ENCODE data around the gene TOP3B. TPM values are rescaled to one million over a fixed set of nuclear protein-coding genes. Genes with fewer than 3 reads are reported as not detected.
A peak's percentile ranks its signal among the peaks of the same experiment; 100 is the strongest.
"Not testable (repeated sequence)": the region's sequence is repeated elsewhere in the genome, so short reads cannot be mapped to it uniquely, and the experiment has no call there.

The TOP3B gene
- total RNA-seq, 4 donors from 2014 or later = 28.2 to 113 (median 35.1) TPM

DNA sequence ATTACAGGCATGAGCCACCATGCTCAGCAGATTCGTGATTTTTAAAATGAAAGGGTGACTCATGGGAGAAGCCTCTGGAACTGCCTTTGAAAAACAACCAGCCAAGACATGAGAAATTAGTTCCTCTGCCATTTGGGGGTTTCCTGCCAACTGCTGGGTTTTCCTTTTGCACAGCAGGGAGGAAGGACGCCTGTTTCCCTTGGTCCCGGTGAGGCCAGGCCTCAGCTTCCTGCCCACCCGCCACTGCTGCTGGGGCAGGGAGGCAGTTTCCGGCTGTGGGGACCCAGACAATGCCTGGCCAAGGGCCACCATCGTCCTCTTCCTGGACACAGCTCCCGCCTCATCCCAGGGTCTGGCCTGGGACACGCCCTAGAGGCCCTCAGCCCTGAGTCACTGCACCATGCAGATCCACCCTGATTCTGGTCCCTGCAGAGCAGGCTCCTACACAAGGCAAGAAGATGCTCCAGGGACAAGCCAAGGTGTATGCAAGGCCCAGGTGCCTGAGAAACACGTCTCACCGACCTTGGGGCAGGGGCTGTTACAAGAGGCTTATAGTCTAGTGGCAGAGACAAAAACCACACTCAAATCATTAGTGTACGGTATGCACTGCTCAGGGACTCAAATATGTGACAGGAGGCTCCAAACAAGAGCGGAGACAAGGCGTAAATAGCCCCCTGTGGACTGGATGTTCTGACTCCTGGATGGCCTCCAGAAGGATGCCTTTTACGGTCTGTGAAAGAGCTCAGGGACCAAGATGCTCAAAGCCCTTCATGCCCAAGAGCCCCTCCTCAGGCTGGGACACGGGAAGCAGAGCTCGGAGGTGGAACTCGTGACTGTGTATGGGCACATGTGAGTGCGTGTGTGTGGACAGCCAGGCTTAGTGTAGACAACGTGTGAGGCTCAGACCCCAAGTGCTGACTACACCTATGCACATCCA, 39.9 kb downstream of the TOP3B start:
- 32% methylated on average over 16 of the region's 19 CpGs for WGBS
- Histone ChIP-seq H3K4me3 (no peak overlapping the region), H3K27ac (peak overlapping the region; percentile 92), H3K4me1 (peaks cover 78% of the 10 kb centered on the region), H3K9me3 (no peaks in the 10 kb centered on the region), H3K27me3 (no peaks in the 10 kb centered on the region), H3K36me3 (peaks cover 22% of the 10 kb centered on the region)
- TF ChIP-seq POLR2A (IDR thresholded peaks at IDR 0.05) = no peak
- TF ChIP-seq POLR2AphosphoS5 (IDR thresholded peaks at IDR 0.05) = peak in 2 of 3 donors; percentile 64 to 86
- TF ChIP-seq, protein P1, sequence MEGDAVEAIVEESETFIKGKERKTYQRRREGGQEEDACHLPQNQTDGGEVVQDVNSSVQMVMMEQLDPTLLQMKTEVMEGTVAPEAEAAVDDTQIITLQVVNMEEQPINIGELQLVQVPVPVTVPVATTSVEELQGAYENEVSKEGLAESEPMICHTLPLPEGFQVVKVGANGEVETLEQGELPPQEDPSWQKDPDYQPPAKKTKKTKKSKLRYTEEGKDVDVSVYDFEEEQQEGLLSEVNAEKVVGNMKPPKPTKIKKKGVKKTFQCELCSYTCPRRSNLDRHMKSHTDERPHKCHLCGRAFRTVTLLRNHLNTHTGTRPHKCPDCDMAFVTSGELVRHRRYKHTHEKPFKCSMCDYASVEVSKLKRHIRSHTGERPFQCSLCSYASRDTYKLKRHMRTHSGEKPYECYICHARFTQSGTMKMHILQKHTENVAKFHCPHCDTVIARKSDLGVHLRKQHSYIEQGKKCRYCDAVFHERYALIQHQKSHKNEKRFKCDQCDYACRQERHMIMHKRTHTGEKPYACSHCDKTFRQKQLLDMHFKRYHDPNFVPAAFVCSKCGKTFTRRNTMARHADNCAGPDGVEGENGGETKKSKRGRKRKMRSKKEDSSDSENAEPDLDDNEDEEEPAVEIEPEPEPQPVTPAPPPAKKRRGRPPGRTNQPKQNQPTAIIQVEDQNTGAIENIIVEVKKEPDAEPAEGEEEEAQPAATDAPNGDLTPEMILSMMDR (IDR thresholded peaks at IDR 0.05) = no peak
- TF ChIP-seq EP300 (IDR thresholded peaks at IDR 0.05) = no peak
- peak; percentile 89 to 92 for DNase-seq (ENCODE audit: low spot score in 2 of 2)

DNA sequence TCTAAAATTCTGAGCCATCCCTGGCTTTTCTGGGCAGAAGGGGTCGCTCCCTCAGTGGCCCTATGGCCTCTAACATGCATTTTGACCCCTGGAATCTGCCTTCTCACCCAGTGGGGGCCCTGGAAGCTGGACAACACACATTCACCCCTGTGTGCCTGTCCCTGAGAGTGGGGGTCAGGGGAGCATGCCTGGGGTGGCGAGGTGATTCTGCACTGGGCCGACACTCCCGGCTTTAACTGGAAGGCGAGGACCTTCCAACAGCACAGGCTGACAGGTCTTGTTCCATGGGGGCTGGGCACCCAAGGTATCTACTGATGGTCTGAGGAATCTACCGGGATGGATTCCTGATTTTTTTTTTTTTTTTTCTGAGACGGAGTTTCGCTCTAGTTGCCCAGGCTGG, 40.7 kb downstream of the TOP3B start:
- no peaks in the 10 kb centered on the region for H3K27me3 ChIP-seq
- TF ChIP-seq POLR2A (IDR thresholded peaks at IDR 0.05) = no peak
- TF ChIP-seq, protein P1 (IDR thresholded peaks at IDR 0.05) = no peak
- TF ChIP-seq POLR2AphosphoS5 (IDR thresholded peaks at IDR 0.05) = no peak
- TF ChIP-seq EP300 (IDR thresholded peaks at IDR 0.05) = no peak
- no peaks in the 10 kb centered on the region for H3K9me3 ChIP-seq
- H3K27ac ChIP-seq = peak overlapping the region; percentile 92
- H3K4me1 ChIP-seq = peaks cover 78% of the 10 kb centered on the region
- no peak for DNase-seq (ENCODE audit: low spot score in 2 of 2)
- 91% methylated on average over 8 of the region's 8 CpGs for WGBS
- peaks cover 22% of the 10 kb centered on the region for H3K36me3 ChIP-seq
- no peak overlapping the region for H3K4me3 ChIP-seq

DNA sequence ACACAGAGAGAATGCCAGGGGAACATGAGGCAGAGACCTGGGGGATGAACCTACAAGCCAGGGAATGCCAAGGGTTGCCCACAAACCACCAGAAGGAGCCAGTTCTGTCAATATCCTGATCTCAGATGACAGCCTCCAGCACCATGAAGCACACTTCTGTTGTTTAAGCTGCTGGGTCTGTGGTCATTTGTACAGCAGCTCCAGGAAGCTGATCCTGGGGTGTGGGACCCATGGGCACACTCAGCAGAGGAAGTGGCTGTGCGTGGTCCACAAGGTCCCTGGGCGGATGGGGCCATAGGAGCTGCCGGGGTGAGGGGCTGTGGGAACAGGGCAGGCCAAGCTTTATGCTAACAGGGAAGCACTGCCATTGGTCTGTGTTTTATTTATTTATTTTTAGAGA, 42.1 kb downstream of the TOP3B start:
- Histone ChIP-seq H3K27me3 (no peaks in the 10 kb centered on the region), H3K4me1 (peaks cover 84% of the 10 kb centered on the region)
- 94% methylated on average over 3 of the region's 3 CpGs for WGBS

DNA sequence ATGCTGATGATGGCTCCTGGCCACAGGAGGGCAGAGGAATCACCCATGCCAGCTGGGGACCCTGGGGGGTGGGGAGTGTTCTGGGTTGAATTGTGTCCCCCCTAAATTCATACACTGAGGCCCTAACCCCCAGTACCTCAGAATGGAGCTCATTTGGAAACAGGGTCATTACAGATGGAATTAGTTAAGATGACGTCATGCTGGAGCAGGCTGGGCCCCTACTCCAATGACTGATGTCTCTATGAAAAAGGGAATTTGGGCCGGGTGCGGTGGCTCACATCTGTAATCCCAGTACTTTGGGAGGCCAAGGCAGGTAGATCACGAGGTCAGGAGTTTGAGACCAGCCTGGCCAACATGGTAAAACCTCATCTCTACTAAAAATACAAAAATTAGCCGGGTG, 42.7 kb downstream of the TOP3B start:
- not testable (repeated sequence) for H3K9me3 ChIP-seq; H3K27me3 ChIP-seq; DNase-seq (ENCODE audit: low spot score in 2 of 2); H3K4me3 ChIP-seq
- peaks cover 84% of the 10 kb centered on the region for H3K4me1 ChIP-seq
- H3K36me3 ChIP-seq = peaks cover 10% of the 10 kb centered on the region
- H3K27ac ChIP-seq = peak overlapping the region; percentile 92
- 53% methylated on average over 5 of the region's 5 CpGs for WGBS

More for the DNA sequence above, 42.1 kb downstream of the TOP3B start:
- no peak overlapping the region for H3K4me3 ChIP-seq
- peak overlapping the region; percentile 92 for H3K27ac ChIP-seq
- TF ChIP-seq POLR2AphosphoS5 (IDR thresholded peaks at IDR 0.05) = no peak
- no peak for TF ChIP-seq EP300 (IDR thresholded peaks at IDR 0.05)
- no peak for DNase-seq (ENCODE audit: low spot score in 2 of 2)
- H3K36me3 ChIP-seq = peaks cover 16% of the 10 kb centered on the region
- H3K9me3 ChIP-seq = no peaks in the 10 kb centered on the region

DNA sequence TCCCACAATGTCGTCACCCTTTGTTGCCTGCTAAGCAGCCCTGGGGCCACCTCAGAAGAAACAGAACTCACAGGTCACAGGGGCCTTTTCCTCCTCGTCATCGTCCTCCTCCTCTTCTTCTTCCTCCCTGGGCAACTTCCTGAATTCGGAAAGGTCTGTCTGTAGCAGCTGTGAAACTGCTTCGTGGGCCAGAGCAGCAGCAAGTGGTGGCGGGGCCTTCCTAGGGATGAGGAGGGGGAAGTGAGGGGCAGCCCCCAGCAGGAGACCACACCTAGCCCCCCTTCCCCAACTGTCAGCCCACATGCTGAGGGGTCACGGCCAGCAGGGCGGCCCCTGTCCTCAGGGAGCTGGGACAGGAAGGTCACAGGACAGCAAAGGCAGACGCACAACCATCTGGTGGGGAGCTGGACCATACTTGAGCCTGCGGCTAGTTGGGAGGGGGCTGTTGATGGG, 43.1 kb downstream of the TOP3B start:
- Histone ChIP-seq H3K4me1 (peaks cover 84% of the 10 kb centered on the region), H3K4me3 (peak overlapping the region; percentile 54), H3K27me3 (no peaks in the 10 kb centered on the region), H3K27ac (peak overlapping the region; percentile 92), H3K36me3 (peaks cover 6% of the 10 kb centered on the region), H3K9me3 (no peaks in the 10 kb centered on the region)
- no peak for DNase-seq (ENCODE audit: low spot score in 2 of 2)
- 51% methylated on average over 8 of the region's 10 CpGs for WGBS
- TF ChIP-seq, protein P1 (IDR thresholded peaks at IDR 0.05) = no peak
- no peak for TF ChIP-seq POLR2AphosphoS5 (IDR thresholded peaks at IDR 0.05)
- no peak for TF ChIP-seq POLR2A (IDR thresholded peaks at IDR 0.05)
- no peak for TF ChIP-seq EP300 (IDR thresholded peaks at IDR 0.05)

DNA sequence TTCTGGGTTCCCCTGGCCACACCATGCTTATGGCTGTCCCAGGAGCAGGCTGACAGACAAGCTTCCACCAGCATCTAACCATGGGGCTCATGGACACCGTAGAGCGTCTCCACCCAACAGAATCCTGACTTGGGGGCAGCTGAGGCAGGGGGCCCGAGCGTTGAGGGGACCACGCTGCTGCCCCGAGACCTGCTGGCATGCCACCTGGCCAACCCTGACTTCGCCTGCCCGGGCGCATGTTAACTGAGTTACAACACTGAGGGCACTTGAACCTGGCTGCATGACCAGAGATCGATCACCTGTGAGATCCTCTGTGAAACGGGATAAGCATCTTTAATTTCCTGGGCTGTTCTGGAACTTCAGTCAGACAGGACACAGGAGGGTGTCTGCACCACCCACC, 43.7 kb downstream of the TOP3B start:
- H3K4me3 ChIP-seq = peak overlapping the region; percentile 54
- no peaks in the 10 kb centered on the region for H3K9me3 ChIP-seq
- TF ChIP-seq POLR2AphosphoS5 (IDR thresholded peaks at IDR 0.05) (no peak), EP300 (IDR thresholded peaks at IDR 0.05) (no peak), POLR2A (IDR thresholded peaks at IDR 0.05) (no peak)
- TF ChIP-seq, protein P1 (IDR thresholded peaks at IDR 0.05) = no peak
- WGBS = 87% methylated on average over 3 of the region's 11 CpGs
- peak overlapping the region; percentile 92 for H3K27ac ChIP-seq
- peaks cover 79% of the 10 kb centered on the region for H3K4me1 ChIP-seq
- no peaks in the 10 kb centered on the region for H3K27me3 ChIP-seq
- H3K36me3 ChIP-seq = peaks cover 2% of the 10 kb centered on the region
- DNase-seq (ENCODE audit: low spot score in 2 of 2) = no peak
